Measurements from ENCODE around the gene KRT86. TPM values are rescaled to one million over a fixed set of nuclear protein-coding genes. Genes with fewer than 3 reads are reported as not detected.

The KRT86 gene
- total RNA-seq, 4 donors from 2014 or later, result not detected

DNA sequence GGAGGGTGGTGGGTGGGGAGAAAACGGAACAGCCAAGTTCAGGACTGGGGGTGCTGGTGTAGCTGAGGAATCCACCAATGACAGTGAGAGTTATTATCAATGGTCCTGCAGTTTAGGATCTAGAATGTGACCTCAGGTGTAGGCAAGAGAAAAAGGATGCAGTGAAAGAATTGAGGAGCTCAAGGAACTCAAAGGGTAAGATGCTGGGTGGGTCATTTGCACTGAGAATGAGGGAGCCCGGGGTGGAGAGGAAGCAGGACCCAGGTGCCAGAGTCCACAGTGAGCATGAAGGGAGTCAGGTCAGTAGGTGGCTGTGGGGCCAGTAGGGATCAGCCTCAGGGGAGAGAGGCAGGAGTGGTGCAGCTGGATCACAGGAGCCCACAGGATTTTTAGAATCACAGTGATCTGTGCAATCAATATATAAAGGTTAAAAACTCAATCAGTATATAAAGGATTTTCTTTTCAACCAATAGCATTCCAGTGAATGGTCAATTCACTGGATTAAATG lies 44.6 kb upstream of the KRT86 start:
- H3K27ac ChIP-seq, result no peak overlapping the region
- no peak for DNase-seq
- H3K4me1 ChIP-seq, result peaks cover 0 to 14% (median 0%) of the 10 kb centered on the region in 4 donors
- peaks cover 0 to 6% of the 10 kb centered on the region in 2 donors for H3K27me3 ChIP-seq
- H3K9me3 ChIP-seq, result no peaks in the 10 kb centered on the region
- no peak overlapping the region for H3K4me3 ChIP-seq
- H3K36me3 ChIP-seq, result no peaks in the 10 kb centered on the region
- no peak for TF ChIP-seq POLR2A (IDR thresholded peaks at IDR 0.05)
- TF ChIP-seq, protein P1, sequence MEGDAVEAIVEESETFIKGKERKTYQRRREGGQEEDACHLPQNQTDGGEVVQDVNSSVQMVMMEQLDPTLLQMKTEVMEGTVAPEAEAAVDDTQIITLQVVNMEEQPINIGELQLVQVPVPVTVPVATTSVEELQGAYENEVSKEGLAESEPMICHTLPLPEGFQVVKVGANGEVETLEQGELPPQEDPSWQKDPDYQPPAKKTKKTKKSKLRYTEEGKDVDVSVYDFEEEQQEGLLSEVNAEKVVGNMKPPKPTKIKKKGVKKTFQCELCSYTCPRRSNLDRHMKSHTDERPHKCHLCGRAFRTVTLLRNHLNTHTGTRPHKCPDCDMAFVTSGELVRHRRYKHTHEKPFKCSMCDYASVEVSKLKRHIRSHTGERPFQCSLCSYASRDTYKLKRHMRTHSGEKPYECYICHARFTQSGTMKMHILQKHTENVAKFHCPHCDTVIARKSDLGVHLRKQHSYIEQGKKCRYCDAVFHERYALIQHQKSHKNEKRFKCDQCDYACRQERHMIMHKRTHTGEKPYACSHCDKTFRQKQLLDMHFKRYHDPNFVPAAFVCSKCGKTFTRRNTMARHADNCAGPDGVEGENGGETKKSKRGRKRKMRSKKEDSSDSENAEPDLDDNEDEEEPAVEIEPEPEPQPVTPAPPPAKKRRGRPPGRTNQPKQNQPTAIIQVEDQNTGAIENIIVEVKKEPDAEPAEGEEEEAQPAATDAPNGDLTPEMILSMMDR (IDR thresholded peaks at IDR 0.05), result no peak

DNA sequence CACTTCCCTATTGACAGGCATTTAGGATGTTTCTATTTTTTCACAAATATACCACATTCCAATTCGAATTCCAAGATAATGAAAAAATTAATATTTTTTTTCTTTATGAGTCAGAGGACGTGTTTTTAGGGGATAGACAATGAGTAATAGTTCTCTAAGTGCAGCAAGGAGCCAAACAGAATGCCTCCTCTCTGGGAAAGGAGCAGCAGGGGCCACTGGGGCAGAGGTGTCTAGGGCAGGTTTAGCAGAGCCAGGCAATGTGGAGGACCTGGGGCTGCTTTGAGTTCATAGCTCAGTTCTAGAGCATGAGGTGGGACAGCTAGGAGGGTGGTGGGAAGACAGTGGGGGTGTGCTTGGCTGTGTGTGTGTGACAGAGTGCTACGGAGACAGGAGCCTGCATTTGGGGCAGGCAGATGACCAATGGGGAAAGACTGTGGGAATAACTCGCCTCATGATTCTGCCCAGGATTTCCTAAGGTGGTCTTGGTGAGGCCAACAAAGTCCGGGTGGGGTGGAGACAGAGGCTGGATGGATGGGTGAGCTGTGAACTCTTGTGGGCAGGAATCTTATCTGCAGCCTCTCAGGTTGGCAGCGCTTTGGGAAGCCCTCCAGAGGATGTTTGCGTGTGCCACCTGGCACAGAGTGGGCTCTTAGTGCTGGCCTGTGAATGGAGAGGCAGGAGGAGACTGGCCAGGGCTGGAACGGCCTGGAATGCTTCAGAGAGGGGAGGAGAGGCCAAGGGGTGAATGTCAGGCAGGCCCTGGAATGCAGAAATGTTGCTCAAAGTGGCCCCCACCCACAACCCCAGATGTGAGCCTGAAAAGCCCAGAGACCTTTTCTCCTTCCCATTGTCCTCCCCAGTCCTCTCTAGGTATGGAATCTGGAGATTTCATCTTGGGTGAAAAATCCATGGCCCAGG lies 43.8 kb upstream of the KRT86 start:
- Histone ChIP-seq H3K9me3 (no peaks in the 10 kb centered on the region), H3K27ac (no peak overlapping the region), H3K36me3 (no peaks in the 10 kb centered on the region), H3K4me3 (no peak overlapping the region), H3K4me1 (peaks cover 0 to 14% (median 0%) of the 10 kb centered on the region in 4 donors), H3K27me3 (peaks cover 0 to 6% of the 10 kb centered on the region in 2 donors)
- DNase-seq, result no peak
- no peak for TF ChIP-seq POLR2A (IDR thresholded peaks at IDR 0.05)
- TF ChIP-seq, protein P1 (IDR thresholded peaks at IDR 0.05), result no peak

DNA sequence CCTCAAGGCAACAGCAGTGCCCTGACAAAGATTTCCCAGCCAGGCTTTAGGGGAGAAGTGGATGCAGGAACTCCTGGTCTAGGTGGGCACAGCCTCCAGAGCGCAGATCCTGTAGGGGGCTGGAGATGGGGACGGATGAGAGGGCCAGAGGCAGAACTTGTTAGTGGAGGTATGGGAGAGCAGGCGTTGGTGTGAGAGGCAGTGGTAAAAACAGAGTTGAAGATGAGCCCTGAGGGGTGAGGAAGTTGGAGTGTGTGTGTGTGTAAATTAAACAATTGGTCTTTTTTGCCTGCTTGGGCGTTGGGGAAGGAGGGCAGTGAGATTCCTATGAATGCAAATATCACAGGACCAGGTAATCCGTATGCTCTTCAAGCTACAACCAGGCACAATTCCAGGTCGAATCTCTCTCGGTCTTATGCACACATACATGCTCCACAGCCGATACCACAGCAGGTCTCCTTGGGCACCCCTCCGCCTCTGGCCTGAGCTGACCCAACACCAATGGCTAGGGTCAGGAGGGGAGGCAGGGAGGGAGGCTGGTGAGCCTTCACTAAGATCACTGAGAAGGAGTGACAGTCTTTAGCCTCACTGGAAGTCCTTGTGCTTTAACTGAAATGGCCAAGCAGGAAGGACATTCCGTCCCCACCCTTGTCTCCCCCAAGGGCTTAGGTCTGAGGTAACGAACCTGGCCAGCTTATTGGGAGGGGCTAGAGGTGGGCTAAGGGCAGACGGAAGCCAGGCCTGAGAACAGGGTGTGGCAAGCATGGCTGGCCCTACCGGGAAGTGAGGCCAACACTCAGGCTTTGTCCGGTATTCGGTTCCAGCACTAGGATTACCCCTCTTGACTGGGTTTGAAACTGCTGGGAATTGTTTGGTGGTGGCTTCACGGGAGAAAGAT lies 42.9 kb upstream of the KRT86 start:
- H3K4me1 ChIP-seq, result peaks cover 0 to 20% (median 0%) of the 10 kb centered on the region in 4 donors
- H3K36me3 ChIP-seq, result no peaks in the 10 kb centered on the region
- peaks cover 0 to 6% of the 10 kb centered on the region in 2 donors for H3K27me3 ChIP-seq
- TF ChIP-seq POLR2A (IDR thresholded peaks at IDR 0.05), result no peak
- TF ChIP-seq, protein P1 (IDR thresholded peaks at IDR 0.05), result no peak
- H3K9me3 ChIP-seq, result no peaks in the 10 kb centered on the region
- H3K27ac ChIP-seq, result no peak overlapping the region
- H3K4me3 ChIP-seq, result no peak overlapping the region
- no peak for DNase-seq

GRCh38 chr12:52232203-52232673 lies 42.2 kb upstream of the KRT86 start:
- peaks cover 0 to 6% of the 10 kb centered on the region in 2 donors for H3K27me3 ChIP-seq
- no peak for DNase-seq
- H3K9me3 ChIP-seq, result no peaks in the 10 kb centered on the region
- no peak overlapping the region for H3K4me3 ChIP-seq
- TF ChIP-seq, protein P1 (IDR thresholded peaks at IDR 0.05), result no peak
- TF ChIP-seq POLR2A (IDR thresholded peaks at IDR 0.05), result no peak
- no peak overlapping the region for H3K27ac ChIP-seq
- H3K36me3 ChIP-seq, result no peaks in the 10 kb centered on the region
- peaks cover 0 to 20% (median 0%) of the 10 kb centered on the region in 4 donors for H3K4me1 ChIP-seq

Data from Peyer's patch (tissue), 4 donors.